CD4-positive, alpha-beta T cell treated with Interleukin-15 for 1 hour (primary cell): ENCODE results near the gene EIF3D.
A peak's percentile ranks its signal among the peaks of the same experiment; 100 is the strongest.

Source experiments
- DNase-seq: peaks from one replicate; pipeline ENCODE4 v3.0.0-alpha.2; 2020

The EIF3D gene

GRCh38 chr22:36505998-36506635 is 22.8 kb downstream of the EIF3D start:
- DNase-seq = no peak

- DNase-seq = no peak
These were observed 30.9 kb downstream of the EIF3D start for GRCh38 chr22:36497910-36498665.

GRCh38 chr22:36493690-36494110 is 35.3 kb downstream of the EIF3D start:
- DNase-seq = peak; percentile 69

- DNase-seq = no peak
These were observed 36.9 kb downstream of the EIF3D start for GRCh38 chr22:36492109-36492508.

- DNase-seq = no peak
These were observed 37.8 kb downstream of the EIF3D start for GRCh38 chr22:36491155-36491554.

- peak; percentile 57 for DNase-seq
These were observed 42.2 kb downstream of the EIF3D start for GRCh38 chr22:36486619-36487384.

- peak; percentile 97 for DNase-seq
These were observed 47.4 kb downstream of the EIF3D start, which contains the start of gene TXN2 for GRCh38 chr22:36481393-36482168. Gene TXN2, minus strand, starts transcription at chr22:36481640. Its CDS starts 803 bp downstream, at chr22:36480837.

GRCh38 chr22:36480941-36481392 is 48.0 kb downstream of the EIF3D start:
- DNase-seq = no peak

- DNase-seq = no peak
These were observed 50.0 kb downstream of the EIF3D start for GRCh38 chr22:36478966-36479365.

GRCh38 chr22:36475341-36475740 is 53.6 kb downstream of the EIF3D start:
- no peak for DNase-seq

- no peak for DNase-seq
These were observed 56.3 kb downstream of the EIF3D start for GRCh38 chr22:36472689-36473088.

GRCh38 chr22:36471341-36471821 is 57.6 kb downstream of the EIF3D start:
- no peak for DNase-seq

GRCh38 chr22:36470994-36471331 is 58.0 kb downstream of the EIF3D start:
- DNase-seq = no peak

GRCh38 chr22:36470162-36470993 is 58.6 kb downstream of the EIF3D start:
- DNase-seq = peak; percentile 88

GRCh38 chr22:36469094-36469710 is 59.8 kb downstream of the EIF3D start:
- DNase-seq = no peak

GRCh38 chr22:36467946-36468345 is 61.0 kb downstream of the EIF3D start:
- DNase-seq = no peak

- DNase-seq = no peak
These were observed 61.7 kb downstream of the EIF3D start for GRCh38 chr22:36467042-36467810.

GRCh38 chr22:36466258-36466657 is 62.7 kb downstream of the EIF3D start:
- DNase-seq = no peak

GRCh38 chr22:36465232-36466021 is 63.5 kb downstream of the EIF3D start:
- no peak for DNase-seq
